Activated CD4-positive, alpha-beta T cell treated with anti-CD3 and anti-CD28 coated beads for 4 hours (primary cell): ENCODE results near the gene METTL21C.

Experiments used
- DNase-seq, 2 donors: peaks; one replicate each; pipeline ENCODE4 v3.0.0-alpha.2; 2020

METTL21C gene

DNA sequence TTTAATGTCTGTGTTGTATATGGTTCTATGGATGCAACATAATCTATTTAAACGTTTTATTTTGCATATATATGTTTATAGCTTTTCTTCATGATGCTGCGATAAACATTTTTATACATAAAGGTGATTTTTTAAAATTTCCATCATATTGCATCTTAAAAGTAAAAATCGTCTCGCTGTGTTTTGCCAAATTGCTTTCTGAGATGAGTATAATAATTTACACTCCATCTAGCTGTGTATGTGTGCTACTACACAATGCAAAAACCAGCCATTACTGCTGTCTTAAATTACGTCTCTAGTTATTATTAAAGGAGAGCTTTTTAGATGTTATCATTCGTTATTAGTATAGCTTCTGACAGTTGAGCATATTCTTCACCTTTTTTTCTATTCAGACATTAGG is 37.2 kb downstream of the METTL21C start:
- DNase-seq = no peak

DNA sequence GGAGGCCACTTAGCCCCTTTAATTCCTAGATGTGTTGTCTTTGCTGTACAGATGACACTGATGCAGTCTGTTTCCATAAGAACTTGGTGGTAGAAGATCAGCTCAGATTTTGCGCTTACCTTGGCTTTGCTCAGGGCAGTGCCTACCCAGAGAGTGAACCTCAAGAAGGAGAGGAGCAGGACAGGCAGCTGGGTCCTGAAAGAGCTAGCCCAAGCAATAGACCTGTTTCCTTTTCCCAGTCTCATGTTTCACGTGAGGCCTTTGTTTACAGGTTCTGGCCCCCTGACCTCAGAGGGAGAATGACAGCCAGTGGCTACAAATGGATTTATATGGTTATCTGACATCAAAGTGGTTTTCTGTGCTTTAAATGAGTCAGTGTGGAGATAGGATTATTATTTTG is 40.1 kb downstream of the METTL21C start:
- DNase-seq = no peak

- DNase-seq = no peak
These were observed 43.0 kb downstream of the METTL21C start for GRCh38 chr13:102651892-102652291.

GRCh38 chr13:102651392-102651791 is 43.5 kb downstream of the METTL21C start:
- no peak for DNase-seq

GRCh38 chr13:102650444-102650843 is 44.4 kb downstream of the METTL21C start:
- DNase-seq = no peak

DNA sequence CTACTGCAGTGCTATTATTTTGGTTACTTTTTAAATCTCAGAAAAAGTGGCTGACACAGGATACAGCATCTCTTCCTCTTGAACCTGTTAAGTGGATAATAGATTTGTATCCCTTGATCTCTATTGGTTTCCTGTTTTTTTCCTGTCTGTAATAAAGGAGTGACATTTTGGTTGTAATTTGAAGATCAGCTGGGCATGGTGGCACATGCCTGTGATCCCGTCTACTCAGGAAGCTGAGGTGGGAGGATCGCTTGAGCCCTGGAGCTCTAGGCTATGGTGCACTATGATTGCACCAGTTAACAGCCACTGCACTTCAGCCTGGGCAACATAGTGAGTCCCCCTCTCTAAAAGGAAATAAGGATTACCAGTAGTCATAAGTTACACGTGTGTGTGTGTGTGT is 46.8 kb downstream of the METTL21C start:
- no peak for DNase-seq

GRCh38 chr13:102645701-102646100 is 49.1 kb downstream of the METTL21C start:
- DNase-seq = no peak

- no peak for DNase-seq
These were observed 51.2 kb downstream of the METTL21C start for GRCh38 chr13:102643656-102644055.

DNA sequence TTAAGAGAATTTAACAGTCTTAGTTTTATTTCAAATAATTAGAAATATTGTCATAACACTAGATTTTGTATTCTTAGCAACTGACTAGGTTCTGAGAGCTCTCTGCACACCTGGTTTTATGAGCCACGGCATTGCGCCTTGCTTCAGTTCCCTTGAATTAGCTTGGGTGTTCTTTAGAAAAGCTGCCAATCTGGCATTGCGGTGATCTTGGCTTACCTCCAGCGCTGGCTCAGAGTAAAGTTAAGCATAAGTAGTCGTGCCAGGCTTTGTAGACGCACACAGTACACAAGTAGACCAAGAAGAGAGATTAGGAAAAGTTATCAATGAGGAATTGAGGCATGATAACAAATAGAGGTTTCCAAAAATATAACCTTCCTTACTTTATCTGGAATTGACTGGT is 52.4 kb downstream of the METTL21C start:
- no peak for DNase-seq

DNA sequence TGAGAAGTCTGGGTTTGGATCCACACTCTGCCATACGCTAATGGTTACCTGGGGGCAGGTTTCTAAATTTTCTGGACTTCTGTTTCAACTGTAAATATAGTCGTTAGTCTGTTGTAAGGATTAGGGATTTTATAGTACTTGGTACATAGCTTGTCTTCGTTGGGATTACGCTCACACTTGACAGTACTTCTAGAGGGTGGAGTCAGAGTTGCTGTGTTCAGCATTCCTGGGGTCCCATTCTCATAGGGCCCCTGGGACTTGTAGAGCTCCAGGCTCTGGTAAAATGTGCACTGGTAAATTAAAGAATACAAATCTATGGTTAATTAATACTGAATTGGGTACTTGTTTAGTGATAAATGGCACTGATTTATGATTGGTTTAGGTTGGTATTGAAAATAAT is 52.8 kb downstream of the METTL21C start:
- no peak for DNase-seq

GRCh38 chr13:102638741-102639140 is 56.1 kb downstream of the METTL21C start:
- no peak for DNase-seq
